DOHH2 (cell line): ENCODE data around the gene CASQ1.

Experiments
- EZH2phosphoT487 ChIP-seq: fragments of 200-600 bp; sonication (generic); IDR thresholded peaks from 2 replicates; pipeline ENCODE4 v1.6.1; 2017; ENCODE audit warnings: borderline replicate concordance, mild to moderate bottlenecking, antibody characterized with exemption, low read length, moderate library complexity, mixed read lengths
- TF ChIP-seq, protein P1 (sequence below): fragments of 200-600 bp; sonication (generic); IDR thresholded peaks from one replicate; pipeline ENCODE4 v1.5.1; 2014; ENCODE audit warnings: antibody characterized with exemption, mild to moderate bottlenecking, low read depth, low read length; ENCODE audit not compliant: poor library complexity, severe bottlenecking

DNA sequence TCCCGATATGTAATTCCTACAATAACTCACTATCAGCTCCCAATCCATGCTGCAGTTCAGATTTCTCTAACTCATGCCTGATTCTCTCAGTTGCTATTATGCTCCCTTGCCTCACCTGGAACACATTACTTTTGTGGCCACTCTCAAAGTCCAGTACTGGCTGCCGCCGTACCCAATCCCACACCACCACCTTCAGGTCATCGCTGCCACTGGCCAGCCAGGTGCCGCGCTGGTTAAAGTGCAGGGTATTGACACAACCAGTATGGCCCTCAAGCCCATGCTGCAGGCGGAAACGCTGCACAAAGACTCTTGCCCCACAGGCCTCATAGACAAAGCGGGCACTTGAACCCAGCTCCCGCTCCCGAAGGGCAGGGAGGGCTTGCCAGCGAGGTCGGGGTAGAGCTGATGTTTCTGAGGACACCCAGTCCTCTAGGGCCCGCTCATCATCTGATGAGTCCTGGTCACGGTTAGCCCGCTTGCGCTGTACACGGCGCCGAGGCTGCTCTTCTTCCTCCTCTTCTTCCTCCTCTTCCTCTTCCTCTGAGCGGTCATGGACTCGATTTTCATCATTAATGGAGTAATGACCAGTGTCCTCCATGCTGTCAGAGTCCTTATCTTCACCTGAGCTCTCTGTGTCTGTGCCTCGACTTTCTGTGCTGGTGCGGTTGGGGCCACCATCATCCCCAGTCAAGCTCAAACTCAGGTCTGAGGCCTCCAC lies 49.4 kb downstream of the CASQ1 start:
- TF ChIP-seq, protein P1, sequence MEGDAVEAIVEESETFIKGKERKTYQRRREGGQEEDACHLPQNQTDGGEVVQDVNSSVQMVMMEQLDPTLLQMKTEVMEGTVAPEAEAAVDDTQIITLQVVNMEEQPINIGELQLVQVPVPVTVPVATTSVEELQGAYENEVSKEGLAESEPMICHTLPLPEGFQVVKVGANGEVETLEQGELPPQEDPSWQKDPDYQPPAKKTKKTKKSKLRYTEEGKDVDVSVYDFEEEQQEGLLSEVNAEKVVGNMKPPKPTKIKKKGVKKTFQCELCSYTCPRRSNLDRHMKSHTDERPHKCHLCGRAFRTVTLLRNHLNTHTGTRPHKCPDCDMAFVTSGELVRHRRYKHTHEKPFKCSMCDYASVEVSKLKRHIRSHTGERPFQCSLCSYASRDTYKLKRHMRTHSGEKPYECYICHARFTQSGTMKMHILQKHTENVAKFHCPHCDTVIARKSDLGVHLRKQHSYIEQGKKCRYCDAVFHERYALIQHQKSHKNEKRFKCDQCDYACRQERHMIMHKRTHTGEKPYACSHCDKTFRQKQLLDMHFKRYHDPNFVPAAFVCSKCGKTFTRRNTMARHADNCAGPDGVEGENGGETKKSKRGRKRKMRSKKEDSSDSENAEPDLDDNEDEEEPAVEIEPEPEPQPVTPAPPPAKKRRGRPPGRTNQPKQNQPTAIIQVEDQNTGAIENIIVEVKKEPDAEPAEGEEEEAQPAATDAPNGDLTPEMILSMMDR: no peak
- TF ChIP-seq EZH2phosphoT487: no peak
